Suprapubic skin (tissue), 4 donors: ENCODE measurements around the gene BICD1. TPM values are rescaled to one million over a fixed set of nuclear protein-coding genes. Genes with fewer than 3 reads are reported as not detected.

Experiments
- DNase-seq, 2 donors: peaks; one replicate each; pipeline ENCODE4 v3.0.0-alpha.2; 2019; ENCODE audit warnings: low spot score in 2 of 2
- H3K27ac ChIP-seq: fragments of 200-600 bp; sonication (generic); one replicate; pipeline ENCODE4 v1.5.1; 2019
- H3K27me3 ChIP-seq: fragments of 200-600 bp; sonication (generic); one replicate; pipeline ENCODE4 v1.5.1; 2019
- H3K36me3 ChIP-seq: fragments of 200-600 bp; sonication (generic); one replicate; pipeline ENCODE4 v1.5.1; 2019
- H3K4me1 ChIP-seq: fragments of 200-600 bp; sonication (generic); one replicate; pipeline ENCODE4 v1.5.1; 2019
- H3K4me3 ChIP-seq: fragments of 200-600 bp; sonication (generic); one replicate; pipeline ENCODE4 v1.5.1; 2019; ENCODE audit warnings: mild to moderate bottlenecking
- H3K9me3 ChIP-seq: fragments of 200-600 bp; sonication (generic); one replicate; pipeline ENCODE4 v1.5.1; 2019
- CTCF ChIP-seq, 2 donors: fragments of 200-600 bp in 1 of 2; fragments of 450-650 bp in 1 of 2; sonication (generic) in 1 of 2; IDR thresholded peaks; one replicate each; pipeline ENCODE4 v1.5.1; 2016 to 2019; ENCODE audit warnings: antibody characterized with exemption in 2 of 2, mild to moderate bottlenecking in 1 of 2, moderate library complexity in 1 of 2
- EP300 ChIP-seq: sonication (generic); formaldehyde crosslinking; IDR thresholded peaks from one replicate; pipeline ENCODE4 v1.6.1; 2017; ENCODE audit warnings: antibody characterized with exemption
- POLR2A ChIP-seq, 2 donors: fragments of 450-650 bp; IDR thresholded peaks; one replicate each; pipeline ENCODE4 v1.6.1; 2017; ENCODE audit warnings: antibody characterized with exemption in 2 of 2, mild to moderate bottlenecking in 2 of 2, moderate library complexity in 2 of 2
- POLR2AphosphoS5 ChIP-seq, 3 donors: sonication (generic); formaldehyde crosslinking; IDR thresholded peaks; one replicate each; pipeline ENCODE4 v1.6.1; 2017; ENCODE audit warnings: antibody characterized with exemption in 3 of 3
- WGBS: methylation state at CpG from one replicate; pipeline ENCODE4 v1.1.5; 2018; 5-methylcytosine and 5-hydroxymethylcytosine counted together
- total RNA-seq, 4 donors: library from RNA; depleted of rRNA; stranded (reverse); fragments of >200 nt; gene quantifications; one replicate each; pipeline ENCODE4 v1.1.0, GENCODE V29; 2016

BICD1 gene
- total RNA-seq, 4 donors from 2014 or later = 1.5 to 5.4 (median 2.5) TPM

- no peaks in the 10 kb centered on the region for H3K27me3 ChIP-seq
- no peak for DNase-seq
- no peaks in the 10 kb centered on the region for H3K36me3 ChIP-seq
- no peak overlapping the region for H3K4me3 ChIP-seq
- no peak overlapping the region for H3K27ac ChIP-seq
- no peaks in the 10 kb centered on the region for H3K4me1 ChIP-seq
- no peak for TF ChIP-seq EP300
- no peak for TF ChIP-seq CTCF (IDR thresholded peaks at IDR 0.05)
- TF ChIP-seq POLR2AphosphoS5 (IDR thresholded peaks at IDR 0.05) = no peak
- TF ChIP-seq POLR2A (IDR thresholded peaks at IDR 0.05) = no peak
- no peaks in the 10 kb centered on the region for H3K9me3 ChIP-seq
- 100% methylated on average over 3 of the region's 4 CpGs for WGBS
These were observed 6.3 kb upstream of the BICD1 start for GRCh38 chr12:32100361-32100760.

- WGBS = 93% methylated on average over 5 of the region's 5 CpGs
- DNase-seq = no peak
- H3K27ac ChIP-seq = no peak overlapping the region
- no peaks in the 10 kb centered on the region for H3K36me3 ChIP-seq
- no peaks in the 10 kb centered on the region for H3K9me3 ChIP-seq
- H3K4me3 ChIP-seq = no peak overlapping the region
- H3K27me3 ChIP-seq = no peaks in the 10 kb centered on the region
- H3K4me1 ChIP-seq = peaks cover under 1% of the 10 kb centered on the region
- TF ChIP-seq EP300 (no peak), CTCF (IDR thresholded peaks at IDR 0.05) (no peak), POLR2AphosphoS5 (IDR thresholded peaks at IDR 0.05) (no peak), POLR2A (IDR thresholded peaks at IDR 0.05) (no peak)
These were observed 5.8 kb upstream of the BICD1 start for GRCh38 chr12:32100888-32101287.

GRCh38 chr12:32102234-32102633 is 4.4 kb upstream of the BICD1 start:
- no peaks in the 10 kb centered on the region for H3K27me3 ChIP-seq
- H3K4me1 ChIP-seq = peaks cover 8% of the 10 kb centered on the region
- TF ChIP-seq CTCF (IDR thresholded peaks at IDR 0.05) (no peak), EP300 (no peak), POLR2AphosphoS5 (IDR thresholded peaks at IDR 0.05) (no peak)
- H3K4me3 ChIP-seq = no peak overlapping the region
- H3K9me3 ChIP-seq = no peaks in the 10 kb centered on the region
- 87% methylated on average over 3 of the region's 3 CpGs for WGBS
- H3K36me3 ChIP-seq = no peaks in the 10 kb centered on the region
- H3K27ac ChIP-seq = no peak overlapping the region
- no peak for DNase-seq

GRCh38 chr12:32104572-32105355 is 1.9 kb upstream of the BICD1 start:
- no peak for TF ChIP-seq POLR2AphosphoS5 (IDR thresholded peaks at IDR 0.05)
- TF ChIP-seq EP300 = no peak
- no peak for TF ChIP-seq POLR2A (IDR thresholded peaks at IDR 0.05)
- no peak for TF ChIP-seq CTCF (IDR thresholded peaks at IDR 0.05)
- no peaks in the 10 kb centered on the region for H3K27me3 ChIP-seq
- H3K27ac ChIP-seq = no peak overlapping the region
- 65% methylated on average over 11 of the region's 11 CpGs for WGBS
- no peaks in the 10 kb centered on the region for H3K36me3 ChIP-seq
- no peak overlapping the region for H3K4me3 ChIP-seq
- peaks cover 23% of the 10 kb centered on the region for H3K4me1 ChIP-seq
- H3K9me3 ChIP-seq = no peaks in the 10 kb centered on the region
- DNase-seq = no peak

GRCh38 chr12:32105986-32106516 is 596 bp upstream of the BICD1 start:
- TF ChIP-seq EP300 (no peak), POLR2AphosphoS5 (IDR thresholded peaks at IDR 0.05) (no peak), POLR2A (IDR thresholded peaks at IDR 0.05) (no peak), CTCF (IDR thresholded peaks at IDR 0.05) (no peak)
- Histone ChIP-seq H3K27ac (peak overlapping the region; percentile 83), H3K4me3 (peak overlapping the region; percentile 92), H3K4me1 (peaks cover 23% of the 10 kb centered on the region), H3K27me3 (no peaks in the 10 kb centered on the region), H3K36me3 (no peaks in the 10 kb centered on the region), H3K9me3 (no peaks in the 10 kb centered on the region)
- DNase-seq = no peak
- 29% methylated on average over 10 of the region's 24 CpGs for WGBS
